AG10803 (cell line): ENCODE measurements around the gene ZDHHC7.

Source experiments
- DNase-seq: peaks from one replicate; pipeline ENCODE4 v3.0.0; 2010; ENCODE audit warnings: low read depth
- H3K4me3 ChIP-seq: 2 replicates; pipeline ENCODE4 v1.5.1; 2011; ENCODE audit warnings: mild to moderate bottlenecking, low read length, control low read depth
- CTCF ChIP-seq: conservative IDR thresholded peaks from 2 replicates; pipeline ENCODE4 v1.5.1; 2011; ENCODE audit warnings: mild to moderate bottlenecking, low read length, control low read depth, inconsistent platforms

The ZDHHC7 gene

GRCh38 chr16:85002608-85003007 lies 8.7 kb downstream of the ZDHHC7 start:
- DNase-seq: no peak
- no peak overlapping the region for H3K4me3 ChIP-seq
- no peak for TF ChIP-seq CTCF

GRCh38 chr16:85002099-85002541 lies 9.2 kb downstream of the ZDHHC7 start:
- no peak for DNase-seq
- no peak for TF ChIP-seq CTCF
- no peak overlapping the region for H3K4me3 ChIP-seq

- TF ChIP-seq CTCF: no peak
- no peak overlapping the region for H3K4me3 ChIP-seq
- no peak for DNase-seq
Observed at GRCh38 chr16:84999857-85000480, 11.4 kb downstream of the ZDHHC7 start.

GRCh38 chr16:84999200-84999599 lies 12.1 kb downstream of the ZDHHC7 start:
- TF ChIP-seq CTCF: no peak
- DNase-seq: no peak
- H3K4me3 ChIP-seq: no peak overlapping the region

- TF ChIP-seq CTCF: no peak
- no peak for DNase-seq
- H3K4me3 ChIP-seq: no peak overlapping the region
Observed at GRCh38 chr16:84996365-84996764, 15.0 kb downstream of the ZDHHC7 start.

- DNase-seq: no peak
- TF ChIP-seq CTCF: no peak
- no peak overlapping the region for H3K4me3 ChIP-seq
Observed at GRCh38 chr16:84995663-84996062, 15.7 kb downstream of the ZDHHC7 start.

GRCh38 chr16:84993926-84994325 lies 17.4 kb downstream of the ZDHHC7 start:
- H3K4me3 ChIP-seq: no peak overlapping the region
- no peak for TF ChIP-seq CTCF
- DNase-seq: no peak
